Measurements from ENCODE around the gene BBX.

The BBX gene

DNA sequence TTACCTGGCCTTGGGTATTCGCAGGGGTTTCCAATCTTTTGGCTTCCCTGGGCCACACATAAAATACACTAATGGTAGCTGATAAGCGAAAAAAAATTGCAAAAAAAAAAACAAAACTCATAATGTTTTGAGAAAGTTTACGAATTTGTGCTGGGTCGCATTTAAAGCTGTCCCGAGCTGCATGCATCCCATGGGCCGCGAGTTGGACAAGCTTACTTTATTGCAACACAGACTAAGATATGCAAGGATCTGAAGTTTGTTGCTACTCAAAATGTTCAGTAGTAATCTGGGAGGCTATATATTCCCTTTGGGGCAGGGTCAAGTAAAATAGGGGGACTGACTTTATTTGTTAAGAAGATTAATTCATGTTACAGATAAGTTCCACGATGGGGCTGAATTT is 320.2 kb downstream of the BBX start:
- H3K27me3 ChIP-seq (ENCODE audit: insufficient read depth, low read length, poor library complexity), result no peaks in the 10 kb centered on the region
- no peaks in the 10 kb centered on the region for H3K9me3 ChIP-seq (ENCODE audit: insufficient read depth, low read length, severe bottlenecking)
- H3K79me2 ChIP-seq (ENCODE audit: insufficient read depth, low read length), result no peaks in the 10 kb centered on the region
- H3K4me1 ChIP-seq (ENCODE audit: insufficient read depth, low read length), result no peaks in the 10 kb centered on the region
- TF ChIP-seq EZH2 (IDR thresholded peaks at IDR 0.05; ENCODE audit: borderline replicate concordance, low read depth, low read length, severe bottlenecking), result no peak
- TF ChIP-seq, protein P1, sequence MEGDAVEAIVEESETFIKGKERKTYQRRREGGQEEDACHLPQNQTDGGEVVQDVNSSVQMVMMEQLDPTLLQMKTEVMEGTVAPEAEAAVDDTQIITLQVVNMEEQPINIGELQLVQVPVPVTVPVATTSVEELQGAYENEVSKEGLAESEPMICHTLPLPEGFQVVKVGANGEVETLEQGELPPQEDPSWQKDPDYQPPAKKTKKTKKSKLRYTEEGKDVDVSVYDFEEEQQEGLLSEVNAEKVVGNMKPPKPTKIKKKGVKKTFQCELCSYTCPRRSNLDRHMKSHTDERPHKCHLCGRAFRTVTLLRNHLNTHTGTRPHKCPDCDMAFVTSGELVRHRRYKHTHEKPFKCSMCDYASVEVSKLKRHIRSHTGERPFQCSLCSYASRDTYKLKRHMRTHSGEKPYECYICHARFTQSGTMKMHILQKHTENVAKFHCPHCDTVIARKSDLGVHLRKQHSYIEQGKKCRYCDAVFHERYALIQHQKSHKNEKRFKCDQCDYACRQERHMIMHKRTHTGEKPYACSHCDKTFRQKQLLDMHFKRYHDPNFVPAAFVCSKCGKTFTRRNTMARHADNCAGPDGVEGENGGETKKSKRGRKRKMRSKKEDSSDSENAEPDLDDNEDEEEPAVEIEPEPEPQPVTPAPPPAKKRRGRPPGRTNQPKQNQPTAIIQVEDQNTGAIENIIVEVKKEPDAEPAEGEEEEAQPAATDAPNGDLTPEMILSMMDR (IDR thresholded peaks at IDR 0.05; ENCODE audit: borderline replicate concordance, extremely low read depth, low read length, poor library complexity, severe bottlenecking), result no peak
- H3K27ac ChIP-seq (ENCODE audit: low read length), result no peak overlapping the region
- H3K36me3 ChIP-seq (ENCODE audit: insufficient read depth, low read length), result no peaks in the 10 kb centered on the region
- H2AFZ ChIP-seq (ENCODE audit: low read depth, low read length), result no peak overlapping the region
- H3K9ac ChIP-seq (ENCODE audit: low read depth, low read length), result no peak overlapping the region
- ATAC-seq (ENCODE audit: insufficient read depth, low read depth) (no peak), DNase-seq (no peak)
- H3K4me2 ChIP-seq (ENCODE audit: insufficient read depth, low read length), result no peak overlapping the region
- no peak overlapping the region for H3K4me3 ChIP-seq (ENCODE audit: low read depth in 1 of 2, low read length in 2 of 2)
- no peaks in the 10 kb centered on the region for H4K20me1 ChIP-seq (ENCODE audit: insufficient read depth, low read length)

DNA sequence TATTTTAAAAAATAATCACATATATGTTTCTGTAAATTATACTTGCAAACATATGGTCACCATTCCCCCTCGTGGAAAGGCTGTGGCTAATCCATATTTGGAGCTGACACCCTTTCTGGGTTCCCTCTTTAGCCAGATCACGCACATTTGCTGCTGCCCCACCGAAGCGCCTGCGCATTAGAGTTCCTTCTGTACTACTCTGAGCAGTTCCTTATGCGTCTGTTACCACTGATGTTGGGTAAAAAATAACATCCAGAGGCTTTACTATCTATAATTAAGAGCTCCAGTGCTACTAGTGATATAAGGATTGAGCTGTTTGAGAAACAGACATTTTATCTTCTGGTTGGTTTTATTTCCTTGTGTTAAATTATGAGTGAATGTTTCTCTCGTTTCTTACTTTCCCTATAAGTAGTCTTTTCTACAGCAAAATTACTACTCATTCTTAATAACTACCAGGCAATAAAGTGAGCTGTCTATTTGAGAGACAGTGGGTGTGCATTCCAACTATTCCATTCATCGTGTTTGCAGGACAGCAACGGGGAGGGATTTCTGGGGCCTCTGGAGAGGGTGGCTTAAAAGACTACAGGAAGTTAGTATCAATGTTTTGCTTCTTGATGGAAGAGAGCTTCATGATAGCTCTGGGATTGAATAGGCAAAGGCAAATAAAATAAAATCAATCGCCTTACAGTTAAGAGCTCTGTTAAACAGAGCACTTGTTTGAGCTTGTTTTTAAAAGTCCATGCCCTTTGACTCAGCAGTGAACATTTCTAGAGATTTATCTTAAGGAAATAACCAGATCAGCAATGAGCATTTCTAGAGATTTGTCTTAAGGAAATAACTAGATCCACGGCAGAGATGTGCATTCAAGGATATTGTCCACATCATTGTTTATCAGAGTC is 322.9 kb downstream of the BBX start:
- no peak for ATAC-seq (ENCODE audit: insufficient read depth, low read depth)
- Histone ChIP-seq H3K4me1 (ENCODE audit: insufficient read depth, low read length) (no peaks in the 10 kb centered on the region), H4K20me1 (ENCODE audit: insufficient read depth, low read length) (no peaks in the 10 kb centered on the region)

DNA sequence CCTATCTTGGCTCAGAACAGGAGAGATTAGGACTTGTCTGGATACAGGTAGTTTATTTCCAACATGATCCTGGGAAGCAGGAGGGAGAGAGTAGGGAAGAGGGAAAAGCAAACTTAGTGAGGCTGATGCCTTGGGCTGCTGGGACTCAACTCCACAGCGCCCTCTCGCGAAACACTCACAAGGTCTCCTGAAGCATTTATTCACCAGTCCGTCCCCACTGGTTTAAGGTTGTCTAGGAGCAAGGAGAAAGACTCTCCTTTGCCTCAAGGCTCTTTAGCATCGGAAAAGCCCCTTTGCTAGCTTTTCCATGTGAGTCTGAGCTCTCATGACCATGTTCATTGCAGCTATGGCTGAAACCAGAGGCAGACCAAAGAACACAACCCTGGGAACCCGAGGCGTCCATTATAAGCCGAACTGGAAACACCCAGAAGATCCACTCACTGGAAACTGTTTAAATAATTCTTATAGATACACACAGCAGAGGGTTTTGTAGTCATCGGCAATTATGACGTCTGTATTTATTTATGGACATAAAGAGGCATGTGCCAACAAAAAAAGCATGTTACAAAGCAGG is 323.6 kb downstream of the BBX start:
- H3K9me3 ChIP-seq (ENCODE audit: insufficient read depth, low read length, severe bottlenecking), result no peaks in the 10 kb centered on the region
- H2AFZ ChIP-seq (ENCODE audit: low read depth, low read length), result no peak overlapping the region
- H3K27me3 ChIP-seq (ENCODE audit: insufficient read depth, low read length, poor library complexity), result no peaks in the 10 kb centered on the region
- no peaks in the 10 kb centered on the region for H3K4me1 ChIP-seq (ENCODE audit: insufficient read depth, low read length)
- no peaks in the 10 kb centered on the region for H4K20me1 ChIP-seq (ENCODE audit: insufficient read depth, low read length)
- no peak overlapping the region for H3K4me3 ChIP-seq (ENCODE audit: low read depth in 1 of 2, low read length in 2 of 2)
- H3K79me2 ChIP-seq (ENCODE audit: insufficient read depth, low read length), result no peaks in the 10 kb centered on the region
- ATAC-seq (ENCODE audit: insufficient read depth, low read depth) (no peak), DNase-seq (no peak)
- TF ChIP-seq EZH2 (IDR thresholded peaks at IDR 0.05; ENCODE audit: borderline replicate concordance, low read depth, low read length, severe bottlenecking), result no peak
- TF ChIP-seq, protein P1 (IDR thresholded peaks at IDR 0.05; ENCODE audit: borderline replicate concordance, extremely low read depth, low read length, poor library complexity, severe bottlenecking), result no peak
- H3K36me3 ChIP-seq (ENCODE audit: insufficient read depth, low read length), result no peaks in the 10 kb centered on the region
- H3K9ac ChIP-seq (ENCODE audit: low read depth, low read length), result no peak overlapping the region
- H3K27ac ChIP-seq (ENCODE audit: low read length), result no peak overlapping the region
- no peak overlapping the region for H3K4me2 ChIP-seq (ENCODE audit: insufficient read depth, low read length)

More for the DNA sequence above, 322.9 kb downstream of the BBX start:
- no peak for DNase-seq
- no peak overlapping the region for H3K9ac ChIP-seq (ENCODE audit: low read depth, low read length)
- H3K9me3 ChIP-seq (ENCODE audit: insufficient read depth, low read length, severe bottlenecking), result no peaks in the 10 kb centered on the region
- H2AFZ ChIP-seq (ENCODE audit: low read depth, low read length), result no peak overlapping the region
- no peak overlapping the region for H3K4me2 ChIP-seq (ENCODE audit: insufficient read depth, low read length)
- no peak overlapping the region for H3K27ac ChIP-seq (ENCODE audit: low read length)
- no peak overlapping the region for H3K4me3 ChIP-seq (ENCODE audit: low read depth in 1 of 2, low read length in 2 of 2)
- H3K79me2 ChIP-seq (ENCODE audit: insufficient read depth, low read length), result no peaks in the 10 kb centered on the region
- no peaks in the 10 kb centered on the region for H3K36me3 ChIP-seq (ENCODE audit: insufficient read depth, low read length)
- H3K27me3 ChIP-seq (ENCODE audit: insufficient read depth, low read length, poor library complexity), result no peaks in the 10 kb centered on the region
- TF ChIP-seq, protein P1 (IDR thresholded peaks at IDR 0.05; ENCODE audit: borderline replicate concordance, extremely low read depth, low read length, poor library complexity, severe bottlenecking), result no peak
- TF ChIP-seq EZH2 (IDR thresholded peaks at IDR 0.05; ENCODE audit: borderline replicate concordance, low read depth, low read length, severe bottlenecking), result no peak

All from DND-41 (cell line).